ENCODE measurements around the gene STYXL2. TPM values are rescaled to one million over a fixed set of nuclear protein-coding genes. Genes with fewer than 3 reads are reported as not detected.

The STYXL2 gene
- total and polyA plus RNA-seq, 2 of the 4 experiments (the other 2 are of a cell fraction): not detected

DNA sequence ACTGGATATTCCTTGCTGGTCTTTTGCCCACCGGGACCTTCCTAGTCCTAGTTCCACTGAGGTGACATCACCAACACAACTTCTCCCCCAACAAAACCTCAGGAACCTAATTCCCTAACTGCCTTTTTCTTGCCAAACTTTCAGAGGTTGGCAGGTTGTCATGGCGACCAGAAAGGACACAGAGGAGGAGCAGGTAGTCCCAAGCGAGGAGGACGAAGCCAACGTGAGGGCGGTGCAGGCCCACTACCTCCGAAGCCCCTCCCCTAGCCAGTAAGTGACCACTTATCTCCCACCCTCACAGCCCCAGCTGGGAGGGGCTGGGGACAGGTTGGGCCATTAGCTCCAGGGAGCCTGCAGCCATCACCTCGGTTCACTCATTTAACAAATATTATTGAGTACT is 815 bp downstream of the STYXL2 start:
- Histone ChIP-seq H4K5ac (ENCODE audit: low read depth, low read length) (no peak overlapping the region), H3K23ac (ENCODE audit: low read depth, low read length) (no peak overlapping the region), H2AK5ac (ENCODE audit: low read depth, low read length) (no peak overlapping the region), H3K56ac (ENCODE audit: extremely low read depth, insufficient read depth, low read length) (no peak overlapping the region), H3K18ac (ENCODE audit: low read depth, low read length) (no peak overlapping the region), H3K4me3 (ENCODE audit: insufficient read depth, low read depth, low read length) (no peak overlapping the region), H2BK20ac (ENCODE audit: low read depth, low read length) (no peak overlapping the region), H4K91ac (ENCODE audit: insufficient read depth, low read depth, low read length) (no peak overlapping the region), H4K20me1 (ENCODE audit: insufficient read depth, low read length) (no peaks in the 10 kb centered on the region), H3K27me3 (ENCODE audit: control insufficient read depth, insufficient read depth, low read length) (no peaks in the 10 kb centered on the region), H4K8ac (ENCODE audit: low read depth in 2 of 2, low read length in 2 of 2) (no peak overlapping the region), H2AFZ (replicated peaks; ENCODE audit: low read length, poor library complexity) (no peak overlapping the region), H3K9ac (ENCODE audit: low read depth, low read length) (no peak overlapping the region), H3K9me1 (ENCODE audit: insufficient read depth, low read length) (no peaks in the 10 kb centered on the region), H2AK9ac (replicated peaks; ENCODE audit: low read depth, low read length, poor library complexity) (no peak overlapping the region), H2BK5ac (ENCODE audit: low read depth, low read length, poor library complexity, severe bottlenecking) (no peak overlapping the region), H2BK15ac (ENCODE audit: low read depth, low read length) (no peak overlapping the region), H3K4ac (ENCODE audit: low read depth, low read length) (no peak overlapping the region), H3K14ac (replicated peaks; ENCODE audit: low read depth, low read length) (no peak overlapping the region), H3K9me3 (ENCODE audit: control insufficient read depth, insufficient read depth, low read length) (no peaks in the 10 kb centered on the region), H3K79me1 (ENCODE audit: low read depth in 1 of 2, low read length in 2 of 2) (no peaks in the 10 kb centered on the region), H3K27ac (ENCODE audit: insufficient read depth, low read length) (no peak overlapping the region), H2BK120ac (ENCODE audit: low read depth, low read length) (no peak overlapping the region), H3K4me2 (ENCODE audit: low read depth, low read length) (no peak overlapping the region), H3K36me3 (ENCODE audit: control insufficient read depth, insufficient read depth, low read length) (no peaks in the 10 kb centered on the region), H3K4me1 (ENCODE audit: control insufficient read depth, insufficient read depth, low read length) (no peaks in the 10 kb centered on the region)
- WGBS, 2 experiments (ENCODE audit: extremely low coverage in 2 of 2, insufficient read length in 1 of 2): no CpG with 5 or more reads among the region's 8 CpGs
- no peak for DNase-seq
- dilution Hi-C loops (cut with HindIII; ENCODE audit: low sequenced_read_pairs, unreplicated experiment): no loop called here
- CTCF ChIA-PET: no interaction called here
- POLR2A ChIA-PET (ENCODE audit: unreplicated experiment): no interaction called here
- in situ Hi-C loops (cut with MboI; ENCODE audit: low sequenced_read_pairs): no loop called here
- intact Hi-C loops (cut with micrococcal nuclease): no loop called here
- ATAC-seq (ENCODE audit: low read depth): no peak
- TF ChIP-seq CHD1 (IDR thresholded peaks at IDR 0.05; ENCODE audit: low read depth, low read length) (no peak), RCOR1 (IDR thresholded peaks at IDR 0.05; ENCODE audit: insufficient replicate concordance, low read length) (no peak), BHLHE40 (IDR thresholded peaks at IDR 0.05; ENCODE audit: low read depth, low read length) (no peak), NFE2L2 (IDR thresholded peaks at IDR 0.05; ENCODE audit: low read depth, low read length) (no peak), MAFK (IDR thresholded peaks at IDR 0.05; ENCODE audit: low read depth, low read length) (no peak)
- TF ChIP-seq, protein P1, sequence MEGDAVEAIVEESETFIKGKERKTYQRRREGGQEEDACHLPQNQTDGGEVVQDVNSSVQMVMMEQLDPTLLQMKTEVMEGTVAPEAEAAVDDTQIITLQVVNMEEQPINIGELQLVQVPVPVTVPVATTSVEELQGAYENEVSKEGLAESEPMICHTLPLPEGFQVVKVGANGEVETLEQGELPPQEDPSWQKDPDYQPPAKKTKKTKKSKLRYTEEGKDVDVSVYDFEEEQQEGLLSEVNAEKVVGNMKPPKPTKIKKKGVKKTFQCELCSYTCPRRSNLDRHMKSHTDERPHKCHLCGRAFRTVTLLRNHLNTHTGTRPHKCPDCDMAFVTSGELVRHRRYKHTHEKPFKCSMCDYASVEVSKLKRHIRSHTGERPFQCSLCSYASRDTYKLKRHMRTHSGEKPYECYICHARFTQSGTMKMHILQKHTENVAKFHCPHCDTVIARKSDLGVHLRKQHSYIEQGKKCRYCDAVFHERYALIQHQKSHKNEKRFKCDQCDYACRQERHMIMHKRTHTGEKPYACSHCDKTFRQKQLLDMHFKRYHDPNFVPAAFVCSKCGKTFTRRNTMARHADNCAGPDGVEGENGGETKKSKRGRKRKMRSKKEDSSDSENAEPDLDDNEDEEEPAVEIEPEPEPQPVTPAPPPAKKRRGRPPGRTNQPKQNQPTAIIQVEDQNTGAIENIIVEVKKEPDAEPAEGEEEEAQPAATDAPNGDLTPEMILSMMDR (conservative IDR thresholded peaks at IDR 0.05; ENCODE audit: low read depth, low read length): no peak
- TF ChIP-seq, protein P2, sequence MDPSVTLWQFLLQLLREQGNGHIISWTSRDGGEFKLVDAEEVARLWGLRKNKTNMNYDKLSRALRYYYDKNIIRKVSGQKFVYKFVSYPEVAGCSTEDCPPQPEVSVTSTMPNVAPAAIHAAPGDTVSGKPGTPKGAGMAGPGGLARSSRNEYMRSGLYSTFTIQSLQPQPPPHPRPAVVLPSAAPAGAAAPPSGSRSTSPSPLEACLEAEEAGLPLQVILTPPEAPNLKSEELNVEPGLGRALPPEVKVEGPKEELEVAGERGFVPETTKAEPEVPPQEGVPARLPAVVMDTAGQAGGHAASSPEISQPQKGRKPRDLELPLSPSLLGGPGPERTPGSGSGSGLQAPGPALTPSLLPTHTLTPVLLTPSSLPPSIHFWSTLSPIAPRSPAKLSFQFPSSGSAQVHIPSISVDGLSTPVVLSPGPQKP (IDR thresholded peaks at IDR 0.05; ENCODE audit: borderline replicate concordance, low read depth, low read length): no peak
- no TSS peak for BruUV-seq (replicated peaks)

Data from IMR-90 (cell line).